SK-N-SH (cell line): Measurements from ENCODE around the gene PPP6R2. TPM values are rescaled to one million over a fixed set of nuclear protein-coding genes. Genes with fewer than 3 reads are reported as not detected.
A peak's percentile ranks its signal among the peaks of the same experiment; 100 is the strongest.

Experiments
- CTCF ChIA-PET: fragments of 300-600, 350-600 bp; formaldehyde crosslinking; extraction: SDS; loops from one replicate; lab custom pipeline; 2021; lab: Yijun Ruan, JAX
- POLR2A ChIA-PET: fragments of 350-600 bp; sonication (Branson Sonifier 250); formaldehyde crosslinking; extraction: SDS; loops from one replicate; lab custom pipeline; 2020; ENCODE audit warnings: antibody characterized with exemption, inconsistent platforms; lab: Yijun Ruan, JAX
- DNase-seq: peaks from one replicate; pipeline ENCODE4 v3.0.0; 2012
- H2AFZ ChIP-seq: fragments of 200-600 bp; sonication (generic); 2 replicates; pipeline ENCODE4 v1.8.1; 2016; ENCODE audit warnings: antibody characterized with exemption, mild to moderate bottlenecking, low read depth
- H3F3A ChIP-seq: fragments of 200-600 bp; sonication (generic); replicated peaks from 2 replicates; pipeline ENCODE3; 2016; ENCODE audit warnings: antibody characterized with exemption, mild to moderate bottlenecking; ENCODE audit not compliant: insufficient read depth
- H3K27ac ChIP-seq, 2 experiments: fragments of 200-500 bp in 1 of 2; fragments of 200-600 bp in 1 of 2; sonication (Bioruptor generic) in 1 of 2; sonication (generic), shearing (Covaris generic) in 1 of 2; 2 replicates each; pipeline versions ENCODE4 v1.5.1 to v1.6.1; 2014 to 2016; ENCODE audit warnings: low read depth in 2 of 2, inconsistent platforms in 1 of 2, low read length in 1 of 2, mild to moderate bottlenecking in 1 of 2, mixed read lengths in 1 of 2
- H3K27me3 ChIP-seq: fragments of 200-600 bp; sonication (generic), shearing (Covaris generic); 2 replicates; pipeline ENCODE4 v1.6.1; 2016; ENCODE audit warnings: mixed run types; ENCODE audit not compliant: insufficient read depth
- H3K36me3 ChIP-seq, 2 experiments: fragments of 200-500 bp in 1 of 2; fragments of 200-600 bp in 1 of 2; sonication (Bioruptor generic) in 1 of 2; sonication (generic) in 1 of 2; replicated peaks in 1 of 2; 2 replicates each; pipeline versions ENCODE3 to v1.5.1; 2014 to 2016; ENCODE audit warnings: low read length in 1 of 2, mild to moderate bottlenecking in 1 of 2; ENCODE audit not compliant: insufficient read depth in 2 of 2, control insufficient read depth in 1 of 2
- H3K4me1 ChIP-seq, 2 experiments: fragments of 200-500 bp in 1 of 2; fragments of 200-600 bp in 1 of 2; sonication (Bioruptor generic) in 1 of 2; sonication (generic), shearing (Covaris generic) in 1 of 2; 2 replicates each; pipeline versions ENCODE4 v1.5.1 to v1.6.1; 2014 to 2016; ENCODE audit warnings: low read depth in 1 of 2, low read length in 1 of 2, mixed run types in 1 of 2; ENCODE audit not compliant: insufficient read depth in 2 of 2, control insufficient read depth in 1 of 2
- H3K4me2 ChIP-seq: fragments of 200-600 bp; sonication (generic), shearing (Covaris generic); 2 replicates; pipeline ENCODE4 v1.6.1; 2017; ENCODE audit warnings: mixed run types
- H3K4me3 ChIP-seq, 2 experiments: fragments of 200-500 bp in 1 of 2; fragments of 200-600 bp in 1 of 2; sonication (Bioruptor generic) in 1 of 2; sonication (generic), shearing (Covaris generic) in 1 of 2; 2 replicates each; pipeline versions ENCODE4 v1.5.1 to v1.8.1; 2014 to 2016; ENCODE audit warnings: low read depth in 2 of 2, inconsistent platforms in 1 of 2, low read length in 1 of 2, mild to moderate bottlenecking in 1 of 2, mixed read lengths in 1 of 2, moderate library complexity in 1 of 2
- H3K79me2 ChIP-seq: fragments of 200-600 bp; sonication (generic); 2 replicates; pipeline ENCODE4 v1.8.1; 2017; ENCODE audit warnings: mild to moderate bottlenecking; ENCODE audit not compliant: insufficient read depth
- H3K9ac ChIP-seq: fragments of 200-600 bp; sonication (generic); 2 replicates; pipeline ENCODE4 v1.6.1; 2017; ENCODE audit warnings: mixed run types
- H3K9me2 ChIP-seq: fragments of 200-600 bp; sonication (generic); 2 replicates; pipeline ENCODE4 v1.6.1; 2017; ENCODE audit warnings: mixed run types
- H3K9me3 ChIP-seq: fragments of 200-600 bp; sonication (generic); 2 replicates; pipeline ENCODE4 v1.6.1; 2017; ENCODE audit warnings: mixed run types, mild to moderate bottlenecking, moderate library complexity
- H4K20me1 ChIP-seq: fragments of 200-600 bp; sonication (generic); 2 replicates; pipeline ENCODE4 v1.6.1; 2017; ENCODE audit warnings: mild to moderate bottlenecking, mixed run types; ENCODE audit not compliant: insufficient read depth
- ELF1 ChIP-seq: IDR thresholded peaks from 2 replicates; pipeline ENCODE4 v1.4.0; 2012
- EZH2phosphoT487 ChIP-seq: fragments of 200-600 bp; sonication (generic); IDR thresholded peaks from 2 replicates; pipeline ENCODE4 v1.6.1; 2017; ENCODE audit warnings: low read depth, mixed run types, mild to moderate bottlenecking, antibody characterized with exemption, moderate library complexity, borderline replicate concordance
- FOSL2 ChIP-seq: IDR thresholded peaks from 2 replicates; pipeline ENCODE4 v1.4.0; 2012; ENCODE audit warnings: low read depth, mild to moderate bottlenecking, moderate library complexity, borderline replicate concordance
- FOXM1 ChIP-seq: IDR thresholded peaks from 2 replicates; pipeline ENCODE4 v1.4.0; 2012; ENCODE audit warnings: low read depth, mild to moderate bottlenecking
- MAX ChIP-seq: IDR thresholded peaks from 2 replicates; pipeline ENCODE4 v1.4.0; 2012; ENCODE audit warnings: low read depth
- MEF2A ChIP-seq: IDR thresholded peaks from 2 replicates; pipeline ENCODE4 v1.4.0; 2012; ENCODE audit warnings: low read depth, borderline replicate concordance
- MXI1 ChIP-seq: IDR thresholded peaks from 2 replicates; pipeline ENCODE4 v1.6.1; 2012; ENCODE audit warnings: mild to moderate bottlenecking, low read depth, low read length, improper control_type of control experiment
- NRF1 ChIP-seq: IDR thresholded peaks from 2 replicates; pipeline ENCODE4 v1.6.1; 2012; ENCODE audit warnings: low read depth, mild to moderate bottlenecking, low read length
- POLR2AphosphoS5 ChIP-seq: IDR thresholded peaks from 2 replicates; pipeline ENCODE4 v1.6.1; 2012; ENCODE audit warnings: low read depth, low read length
- RAD21 ChIP-seq: IDR thresholded peaks from 2 replicates; pipeline ENCODE4 v1.6.1; 2012; ENCODE audit warnings: mild to moderate bottlenecking, low read length
- RCOR1 ChIP-seq: fragments of 150-350 bp; IDR thresholded peaks from 2 replicates; pipeline ENCODE4 v1.6.1; 2017; ENCODE audit warnings: antibody characterized with exemption, low read length
- RFX5 ChIP-seq: IDR thresholded peaks from 2 replicates; pipeline ENCODE4 v1.6.1; 2012; ENCODE audit warnings: mild to moderate bottlenecking, improper control_type of control experiment, low read length
- SIN3A ChIP-seq: IDR thresholded peaks from 2 replicates; pipeline ENCODE4 v1.6.1; 2012; ENCODE audit warnings: low read depth, mild to moderate bottlenecking, low read length, moderate library complexity, borderline replicate concordance
- SMC3 ChIP-seq: IDR thresholded peaks from 2 replicates; pipeline ENCODE4 v1.6.1; 2012; ENCODE audit warnings: low read depth, low read length, improper control_type of control experiment
- TCF12 ChIP-seq: IDR thresholded peaks from 2 replicates; pipeline ENCODE4 v1.4.0; 2012
- TEAD4 ChIP-seq: IDR thresholded peaks from 2 replicates; pipeline ENCODE4 v1.4.0; 2012; ENCODE audit warnings: mild to moderate bottlenecking, borderline replicate concordance; ENCODE audit not compliant: insufficient read depth
- WGBS: methylation state at CpG from one replicate; pipeline ENCODE4 v1.1.6; 2017; ENCODE audit warnings: low lambda C conversion rate; 5-methylcytosine and 5-hydroxymethylcytosine counted together
- polyA plus RNA-seq, 3 experiments: library from polyadenylated mRNA; depleted of rRNA; stranded (reverse); fragments of >200 nt; gene quantifications; 2 replicates each; pipeline ENCODE4 v1.2.3, GENCODE V29; 2012
- TF ChIP-seq, protein P1 (sequence below): IDR thresholded peaks from 2 replicates; pipeline ENCODE4 v1.4.0; 2012; ENCODE audit warnings: low read depth, borderline replicate concordance
- TF ChIP-seq, protein P2 (sequence below): IDR thresholded peaks from 2 replicates; pipeline ENCODE4; 2012
- TF ChIP-seq, protein P3 (sequence below): IDR thresholded peaks from 2 replicates; pipeline ENCODE4 v1.6.1; 2012; ENCODE audit warnings: mild to moderate bottlenecking, low read depth, low read length, moderate library complexity
- TF ChIP-seq, protein P4 (sequence below): fragments of 150-350 bp; IDR thresholded peaks from 2 replicates; pipeline ENCODE4 v1.6.1; 2017; ENCODE audit warnings: antibody characterized with exemption, low read length, low read depth, borderline replicate concordance

The PPP6R2 gene
- polyA plus RNA-seq, 1 of the 3 experiments (the other 2 are of a cell fraction) = 45.7 TPM

DNA sequence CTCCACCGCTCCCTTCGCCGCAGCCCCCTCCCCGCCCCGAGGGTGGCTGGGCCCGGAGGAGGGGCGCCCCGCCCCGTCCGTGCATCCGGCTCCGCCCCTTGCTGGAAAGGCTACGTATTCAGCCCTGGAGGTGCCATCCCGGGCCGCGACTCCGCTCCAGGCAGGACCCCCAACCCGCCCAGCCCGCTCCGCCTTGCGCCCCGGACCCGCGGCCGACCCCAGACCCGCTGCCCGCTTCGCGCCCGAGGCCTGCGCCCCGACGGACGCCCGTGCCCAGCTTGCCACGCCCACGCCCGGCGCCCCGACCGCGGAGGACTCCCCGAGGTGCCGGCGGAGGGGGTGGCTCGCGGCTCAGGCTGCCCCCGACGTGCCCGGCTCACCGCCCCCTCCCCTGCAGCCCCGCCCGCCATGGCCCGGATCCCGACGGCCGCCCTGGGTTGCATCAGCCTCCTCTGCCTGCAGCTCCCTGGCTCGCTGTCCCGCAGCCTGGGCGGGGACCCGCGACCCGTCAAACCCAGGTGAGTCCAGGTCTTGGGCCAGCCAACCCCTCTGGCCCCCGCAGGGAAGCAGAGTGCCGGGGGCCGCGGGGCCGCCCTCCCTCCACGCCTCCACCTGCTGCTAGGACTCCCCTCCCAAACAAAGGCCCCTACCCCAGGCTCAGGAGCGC is 138.4 kb downstream of the PPP6R2 start, which contains the start of gene ADM2:
TSS of gene ADM2 (plus strand) at position 104 of the 667 bp plus-strand sequence. CDS start at position 409, 305 bp downstream.
- peak; percentile 91 for DNase-seq
- 56% methylated on average over 15 of the region's 70 CpGs for WGBS
- Histone ChIP-seq H3K79me2 (no peaks in the 10 kb centered on the region), H3K4me3 (peak within 1 kb of the TSS; percentile 44 to 48), H3K36me3 (no peaks in the 10 kb centered on the region), H3K4me1 (peaks cover 0 to 2% of the 10 kb centered on the region in 2 experiments; a peak in 1 of 4 replicates), H3K9me2 (no peaks in the 10 kb centered on the region), H3K4me2 (peak within 1 kb of the TSS; percentile 55)
- CTCF ChIA-PET = interaction anchor here (0.6 to 1.0 kb wide), 2 partner anchors 10 to 146 kb away, joined by 3 read pairs; no protein-coding TSS in a partner anchor
- TF ChIP-seq SMC3 (no peak), MAX (no peak), TEAD4 (no peak), FOXM1 (no peak), RCOR1 (no peak), MEF2A (no peak), EZH2phosphoT487 (no peak), RFX5 (no peak), POLR2AphosphoS5 (no peak), FOSL2 (no peak), TCF12 (no peak), ELF1 (no peak), RAD21 (no peak), NRF1 (no peak), SIN3A (no peak), MXI1 (no peak)
- TF ChIP-seq, protein P1, sequence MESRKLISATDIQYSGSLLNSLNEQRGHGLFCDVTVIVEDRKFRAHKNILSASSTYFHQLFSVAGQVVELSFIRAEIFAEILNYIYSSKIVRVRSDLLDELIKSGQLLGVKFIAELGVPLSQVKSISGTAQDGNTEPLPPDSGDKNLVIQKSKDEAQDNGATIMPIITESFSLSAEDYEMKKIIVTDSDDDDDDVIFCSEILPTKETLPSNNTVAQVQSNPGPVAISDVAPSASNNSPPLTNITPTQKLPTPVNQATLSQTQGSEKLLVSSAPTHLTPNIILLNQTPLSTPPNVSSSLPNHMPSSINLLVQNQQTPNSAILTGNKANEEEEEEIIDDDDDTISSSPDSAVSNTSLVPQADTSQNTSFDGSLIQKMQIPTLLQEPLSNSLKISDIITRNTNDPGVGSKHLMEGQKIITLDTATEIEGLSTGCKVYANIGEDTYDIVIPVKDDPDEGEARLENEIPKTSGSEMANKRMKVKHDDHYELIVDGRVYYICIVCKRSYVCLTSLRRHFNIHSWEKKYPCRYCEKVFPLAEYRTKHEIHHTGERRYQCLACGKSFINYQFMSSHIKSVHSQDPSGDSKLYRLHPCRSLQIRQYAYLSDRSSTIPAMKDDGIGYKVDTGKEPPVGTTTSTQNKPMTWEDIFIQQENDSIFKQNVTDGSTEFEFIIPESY = no peak
- TF ChIP-seq, protein P2, sequence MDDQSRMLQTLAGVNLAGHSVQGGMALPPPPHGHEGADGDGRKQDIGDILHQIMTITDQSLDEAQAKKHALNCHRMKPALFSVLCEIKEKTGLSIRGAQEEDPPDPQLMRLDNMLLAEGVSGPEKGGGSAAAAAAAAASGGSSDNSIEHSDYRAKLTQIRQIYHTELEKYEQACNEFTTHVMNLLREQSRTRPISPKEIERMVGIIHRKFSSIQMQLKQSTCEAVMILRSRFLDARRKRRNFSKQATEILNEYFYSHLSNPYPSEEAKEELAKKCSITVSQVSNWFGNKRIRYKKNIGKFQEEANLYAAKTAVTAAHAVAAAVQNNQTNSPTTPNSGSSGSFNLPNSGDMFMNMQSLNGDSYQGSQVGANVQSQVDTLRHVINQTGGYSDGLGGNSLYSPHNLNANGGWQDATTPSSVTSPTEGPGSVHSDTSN = no peak
- TF ChIP-seq, protein P3, sequence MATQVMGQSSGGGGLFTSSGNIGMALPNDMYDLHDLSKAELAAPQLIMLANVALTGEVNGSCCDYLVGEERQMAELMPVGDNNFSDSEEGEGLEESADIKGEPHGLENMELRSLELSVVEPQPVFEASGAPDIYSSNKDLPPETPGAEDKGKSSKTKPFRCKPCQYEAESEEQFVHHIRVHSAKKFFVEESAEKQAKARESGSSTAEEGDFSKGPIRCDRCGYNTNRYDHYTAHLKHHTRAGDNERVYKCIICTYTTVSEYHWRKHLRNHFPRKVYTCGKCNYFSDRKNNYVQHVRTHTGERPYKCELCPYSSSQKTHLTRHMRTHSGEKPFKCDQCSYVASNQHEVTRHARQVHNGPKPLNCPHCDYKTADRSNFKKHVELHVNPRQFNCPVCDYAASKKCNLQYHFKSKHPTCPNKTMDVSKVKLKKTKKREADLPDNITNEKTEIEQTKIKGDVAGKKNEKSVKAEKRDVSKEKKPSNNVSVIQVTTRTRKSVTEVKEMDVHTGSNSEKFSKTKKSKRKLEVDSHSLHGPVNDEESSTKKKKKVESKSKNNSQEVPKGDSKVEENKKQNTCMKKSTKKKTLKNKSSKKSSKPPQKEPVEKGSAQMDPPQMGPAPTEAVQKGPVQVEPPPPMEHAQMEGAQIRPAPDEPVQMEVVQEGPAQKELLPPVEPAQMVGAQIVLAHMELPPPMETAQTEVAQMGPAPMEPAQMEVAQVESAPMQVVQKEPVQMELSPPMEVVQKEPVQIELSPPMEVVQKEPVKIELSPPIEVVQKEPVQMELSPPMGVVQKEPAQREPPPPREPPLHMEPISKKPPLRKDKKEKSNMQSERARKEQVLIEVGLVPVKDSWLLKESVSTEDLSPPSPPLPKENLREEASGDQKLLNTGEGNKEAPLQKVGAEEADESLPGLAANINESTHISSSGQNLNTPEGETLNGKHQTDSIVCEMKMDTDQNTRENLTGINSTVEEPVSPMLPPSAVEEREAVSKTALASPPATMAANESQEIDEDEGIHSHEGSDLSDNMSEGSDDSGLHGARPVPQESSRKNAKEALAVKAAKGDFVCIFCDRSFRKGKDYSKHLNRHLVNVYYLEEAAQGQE = no peak
- TF ChIP-seq, protein P4, sequence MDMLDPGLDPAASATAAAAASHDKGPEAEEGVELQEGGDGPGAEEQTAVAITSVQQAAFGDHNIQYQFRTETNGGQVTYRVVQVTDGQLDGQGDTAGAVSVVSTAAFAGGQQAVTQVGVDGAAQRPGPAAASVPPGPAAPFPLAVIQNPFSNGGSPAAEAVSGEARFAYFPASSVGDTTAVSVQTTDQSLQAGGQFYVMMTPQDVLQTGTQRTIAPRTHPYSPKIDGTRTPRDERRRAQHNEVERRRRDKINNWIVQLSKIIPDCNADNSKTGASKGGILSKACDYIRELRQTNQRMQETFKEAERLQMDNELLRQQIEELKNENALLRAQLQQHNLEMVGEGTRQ = no peak
- TF ChIP-seq, all 33 proteins: peak for 0
- Histone ChIP-seq H3K27ac (no peak within 1 kb of the TSS), H3K9ac (no peak within 1 kb of the TSS), H3K27me3 (peaks cover 10% of the 10 kb centered on the region; the same call in 1 of the 2 replicates), H4K20me1 (no peaks in the 10 kb centered on the region), H3K9me3 (no peaks in the 10 kb centered on the region), H3F3A (no peaks in the 10 kb centered on the region), H2AFZ (no peak within 1 kb of the TSS)
- POLR2A ChIA-PET = interaction anchor here (1.8 kb wide), 1 partner anchor 44 kb away, joined by 5 read pairs; the partner anchor contains the start of gene SCO2
